Fibroblast of skin of left biceps (primary cell): ENCODE data around the gene MAN1C1.
A peak's percentile ranks its signal among the peaks of the same experiment; 100 is the strongest.

ENCODE experiments used
- DNase-seq, 2 experiments: peaks; one replicate each; pipeline ENCODE4 v3.0.0-alpha.2; 2013; ENCODE audit warnings: low read depth in 2 of 2

Gene MAN1C1

GRCh38 chr1:25815208-25816111 lies 198.9 kb downstream of the MAN1C1 start:
- no peak for DNase-seq

GRCh38 chr1:25816112-25816718 lies 199.6 kb downstream of the MAN1C1 start:
- no peak for DNase-seq

GRCh38 chr1:25817840-25818501 lies 201.4 kb downstream of the MAN1C1 start:
- DNase-seq: no peak

GRCh38 chr1:25818569-25818968 lies 202.0 kb downstream of the MAN1C1 start:
- DNase-seq: no peak

GRCh38 chr1:25819491-25820246 lies 203.1 kb downstream of the MAN1C1 start, which contains the start of gene MTFR1L:
Gene MTFR1L (plus strand): TSS chr1:25819954. CDS start chr1:25823105, 3,151 bp downstream.
- DNase-seq: peak in 1 of 2 experiments; percentile 36

- DNase-seq: no peak
These were observed 203.9 kb downstream of the MAN1C1 start for GRCh38 chr1:25820247-25821111.

GRCh38 chr1:25821112-25821476 lies 204.5 kb downstream of the MAN1C1 start:
- DNase-seq: no peak

- DNase-seq: no peak
These were observed 205.1 kb downstream of the MAN1C1 start for GRCh38 chr1:25821630-25822091.

- no peak for DNase-seq
These were observed 209.0 kb downstream of the MAN1C1 start for GRCh38 chr1:25825605-25826004.

- DNase-seq: no peak
These were observed 210.0 kb downstream of the MAN1C1 start for GRCh38 chr1:25826571-25826970.

GRCh38 chr1:25828491-25828890 lies 211.9 kb downstream of the MAN1C1 start:
- no peak for DNase-seq

- DNase-seq: no peak
These were observed 212.5 kb downstream of the MAN1C1 start for GRCh38 chr1:25829046-25829445.

GRCh38 chr1:25831569-25832196 lies 215.1 kb downstream of the MAN1C1 start:
- DNase-seq: no peak

- no peak for DNase-seq
These were observed 215.9 kb downstream of the MAN1C1 start for GRCh38 chr1:25832336-25833037.

GRCh38 chr1:25833158-25833557 lies 216.6 kb downstream of the MAN1C1 start:
- DNase-seq: no peak
